ENCODE results near the gene CERS5. TPM values are rescaled to one million over a fixed set of nuclear protein-coding genes. Genes with fewer than 3 reads are reported as not detected.

Gene CERS5, protein sequence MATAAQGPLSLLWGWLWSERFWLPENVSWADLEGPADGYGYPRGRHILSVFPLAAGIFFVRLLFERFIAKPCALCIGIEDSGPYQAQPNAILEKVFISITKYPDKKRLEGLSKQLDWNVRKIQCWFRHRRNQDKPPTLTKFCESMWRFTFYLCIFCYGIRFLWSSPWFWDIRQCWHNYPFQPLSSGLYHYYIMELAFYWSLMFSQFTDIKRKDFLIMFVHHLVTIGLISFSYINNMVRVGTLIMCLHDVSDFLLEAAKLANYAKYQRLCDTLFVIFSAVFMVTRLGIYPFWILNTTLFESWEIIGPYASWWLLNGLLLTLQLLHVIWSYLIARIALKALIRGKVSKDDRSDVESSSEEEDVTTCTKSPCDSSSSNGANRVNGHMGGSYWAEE
- total RNA-seq, result 10 to 100 TPM; 23.4 to 27.9 (median 26.4) TPM

DNA sequence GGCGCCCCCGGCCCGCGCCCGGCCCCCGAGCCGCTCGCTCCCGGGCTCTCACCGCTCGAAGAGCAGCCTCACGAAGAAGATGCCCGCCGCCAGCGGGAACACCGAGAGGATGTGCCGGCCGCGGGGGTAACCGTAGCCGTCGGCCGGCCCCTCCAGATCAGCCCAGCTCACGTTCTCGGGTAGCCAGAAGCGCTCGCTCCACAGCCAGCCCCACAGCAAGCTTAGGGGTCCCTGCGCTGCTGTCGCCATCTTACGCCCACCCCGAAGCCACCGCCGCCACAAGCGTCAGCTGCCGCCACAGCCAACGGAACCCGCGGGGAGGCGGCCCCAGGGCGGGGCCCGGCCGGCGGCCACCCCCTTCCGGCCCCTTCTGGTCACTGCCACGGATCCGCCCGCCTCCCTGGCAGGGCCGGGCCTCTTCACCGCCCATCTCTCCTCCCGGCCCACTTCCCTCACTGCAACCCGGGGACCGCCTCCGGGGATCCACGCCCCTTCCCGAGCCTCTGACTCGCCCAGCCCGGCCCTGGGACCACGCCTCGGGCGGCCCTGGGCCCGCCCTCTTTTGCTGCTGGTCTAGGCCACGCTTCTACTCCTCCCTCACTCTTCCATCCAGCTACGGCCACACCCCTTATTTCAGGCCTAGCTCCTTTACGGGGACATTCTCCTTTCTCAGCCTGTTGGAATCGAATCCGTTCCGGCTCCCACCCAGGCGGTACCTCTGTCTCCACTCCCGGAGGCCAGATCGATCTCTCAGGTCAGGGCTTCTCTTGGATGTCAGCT, at the start of gene CERS5:
CERS5 (minus strand) TSS at position 321 of the 780 bp plus-strand sequence; CDS start at position 249, 72 bp downstream.
- no peaks in the 10 kb centered on the region for H3K36me3 ChIP-seq
- peak within 1 kb of the TSS; percentile 81 to 96 (median 94) for H3K27ac ChIP-seq
- TF ChIP-seq EP300 (IDR thresholded peaks at IDR 0.05), result no peak
- peak; percentile 79 for TF ChIP-seq POLR2A (IDR thresholded peaks at IDR 0.05)
- peak in 3 of 4 experiments; percentile 21 to 59 (median 47) for TF ChIP-seq CTCF (IDR thresholded peaks at IDR 0.05)
- peak; percentile 73 for TF ChIP-seq POLR2AphosphoS5 (IDR thresholded peaks at IDR 0.05)
- ATAC-seq, result peak; percentile 100
- H3K4me3 ChIP-seq, result peak within 1 kb of the TSS; percentile 77 to 97
- no peaks in the 10 kb centered on the region for H3K27me3 ChIP-seq
- H3K9me3 ChIP-seq, result no peaks in the 10 kb centered on the region
- 1% methylated on average over 19 to 21 of the region's 70 CpGs for WGBS, 2 donors (ENCODE audit: low coverage in 1 of 2)
- peaks cover 0 to 47% (median 5%) of the 10 kb centered on the region in 3 donors for H3K4me1 ChIP-seq

DNA sequence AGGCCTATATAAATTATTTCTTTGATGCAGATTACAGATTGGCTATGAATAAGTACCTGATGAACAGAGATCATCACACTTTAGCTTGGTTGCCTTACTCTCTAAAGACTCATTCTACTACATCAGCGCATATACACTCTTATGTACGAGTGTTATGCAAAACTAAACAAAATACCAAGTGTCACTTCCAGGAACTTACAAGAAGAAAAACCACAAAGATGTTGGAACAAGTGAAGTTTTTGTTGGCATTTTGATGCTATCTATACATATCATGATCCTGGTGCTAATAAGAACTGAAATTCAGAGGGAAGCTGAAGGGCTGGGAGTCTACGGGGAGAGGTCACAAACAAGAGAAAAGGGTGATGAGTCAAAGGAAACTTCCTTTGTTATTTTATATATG, 47.9 kb upstream of the CERS5 start:
- no peaks in the 10 kb centered on the region for H3K27me3 ChIP-seq
- WGBS, 2 donors (ENCODE audit: low coverage in 1 of 2), result 87 to 90% methylated on average over 3 of the region's 3 CpGs
- H3K27ac ChIP-seq, result no peak overlapping the region
- H3K4me3 ChIP-seq, result no peak overlapping the region
- no peak for TF ChIP-seq EP300 (IDR thresholded peaks at IDR 0.05)
- TF ChIP-seq CTCF (IDR thresholded peaks at IDR 0.05), result no peak
- no peak for TF ChIP-seq POLR2A (IDR thresholded peaks at IDR 0.05)
- TF ChIP-seq POLR2AphosphoS5 (IDR thresholded peaks at IDR 0.05), result no peak
- H3K4me1 ChIP-seq, result peaks cover 3 to 47% (median 5%) of the 10 kb centered on the region in 3 donors
- H3K36me3 ChIP-seq, result peaks cover 0 to 8% of the 10 kb centered on the region in 2 donors
- no peak for ATAC-seq
- no peaks in the 10 kb centered on the region for H3K9me3 ChIP-seq

- H3K9me3 ChIP-seq, result no peaks in the 10 kb centered on the region
- H3K4me1 ChIP-seq, result peaks cover 0 to 37% (median 0%) of the 10 kb centered on the region in 3 donors
- no peak overlapping the region for H3K4me3 ChIP-seq
- no peaks in the 10 kb centered on the region for H3K27me3 ChIP-seq
- WGBS, 2 donors (ENCODE audit: low coverage in 1 of 2), result 37 to 56% methylated on average over 1 of the region's 1 CpG
- ATAC-seq, result no peak
- no peak overlapping the region for H3K27ac ChIP-seq
- no peak for TF ChIP-seq POLR2A (IDR thresholded peaks at IDR 0.05)
- TF ChIP-seq EP300 (IDR thresholded peaks at IDR 0.05), result no peak
- no peak for TF ChIP-seq CTCF (IDR thresholded peaks at IDR 0.05)
- TF ChIP-seq POLR2AphosphoS5 (IDR thresholded peaks at IDR 0.05), result no peak
- H3K36me3 ChIP-seq, result peaks cover 0 to 8% of the 10 kb centered on the region in 2 donors
Measured at GRCh38 chr12:50214018-50214417, 46.8 kb upstream of the CERS5 start.

DNA sequence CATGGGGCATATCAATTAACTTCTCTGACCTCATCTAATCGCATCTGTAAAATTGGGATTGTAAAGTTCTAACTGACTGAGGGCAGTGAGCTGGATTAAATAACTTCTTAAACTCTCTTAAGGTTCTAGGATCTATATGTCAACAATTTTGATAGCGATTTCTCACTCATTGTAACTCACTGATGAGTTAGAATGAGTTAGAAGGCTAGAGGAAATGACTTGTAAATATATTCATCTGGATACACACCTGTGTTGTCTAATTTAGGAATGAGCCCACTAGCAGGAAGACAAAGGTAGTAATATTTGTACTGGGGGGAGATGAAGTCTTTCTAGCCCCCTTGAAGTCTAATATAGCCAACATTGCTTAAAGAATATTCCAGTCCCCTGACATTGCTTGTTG, 46.3 kb upstream of the CERS5 start:
- Histone ChIP-seq H3K36me3 (peaks cover 0 to 10% of the 10 kb centered on the region in 2 donors), H3K4me3 (no peak overlapping the region), H3K27me3 (no peaks in the 10 kb centered on the region), H3K27ac (no peak overlapping the region), H3K9me3 (no peaks in the 10 kb centered on the region), H3K4me1 (peaks cover 0 to 31% (median 0%) of the 10 kb centered on the region in 3 donors)
- WGBS, 2 donors (ENCODE audit: low coverage in 1 of 2), result 86 to 100% methylated on average over 2 of the region's 2 CpGs
- no peak for ATAC-seq
- TF ChIP-seq POLR2AphosphoS5 (IDR thresholded peaks at IDR 0.05) (no peak), CTCF (IDR thresholded peaks at IDR 0.05) (no peak), EP300 (IDR thresholded peaks at IDR 0.05) (no peak), POLR2A (IDR thresholded peaks at IDR 0.05) (no peak)
